K562 (cell line): ENCODE measurements around the gene TACSTD2. TPM values are rescaled to one million over a fixed set of nuclear protein-coding genes. Genes with fewer than 3 reads are reported as not detected.
A peak's percentile ranks its signal among the peaks of the same experiment; 100 is the strongest.

Source experiments
- CEBPB ChIP-seq: fragments of 450-650 bp; IDR thresholded peaks from 2 replicates; pipeline ENCODE4 v1.6.1; 2016; ENCODE audit warnings: missing genetic modification characterization, missing compliant biosample characterization
- HOXB6 ChIP-seq: fragments of 250-450 bp; sonication (Bioruptor Pico); IDR thresholded peaks from 2 replicates; pipeline ENCODE4 v1.5.1; 2022; ENCODE audit warnings: mild to moderate bottlenecking, borderline replicate concordance
- RB1 ChIP-seq: fragments of 450-650 bp; IDR thresholded peaks from 2 replicates; pipeline ENCODE4 v1.6.1; 2017; ENCODE audit warnings: low read depth, mild to moderate bottlenecking
- ZC3H4 ChIP-seq: sonication (generic); formaldehyde crosslinking; IDR thresholded peaks from 2 replicates; pipeline ENCODE4 v1.9.0; 2021; ENCODE audit warnings: missing genetic modification reagents, borderline replicate concordance
- polyA plus RNA-seq, 8 experiments: library from polyadenylated mRNA; depleted of rRNA in 4 of 8; stranded (reverse) in 5 of 8; unstranded in 3 of 8; fragments of >200 nt; fragmentation: Nextera tagmentation in 2 of 8; fragmentation: Illumina TruSeq in 1 of 8; extraction: Ambion mirVana in 2 of 8; extraction: Trizol in 1 of 8; gene quantifications; 2 replicates each; pipeline versions ENCODE4 v1.2.1 to v1.2.3, GENCODE V29; 2011 to 2014; ENCODE audit warnings: inconsistent platforms in 1 of 8, missing spikeins in 1 of 8
- total RNA-seq, 7 experiments: library from RNA; depleted of rRNA in 6 of 7; stranded (reverse); fragments of >200 nt in 6 of 7; fragmentation: Illumina TruSeq in 2 of 7; extraction: Trizol in 2 of 7; gene quantifications; 2 replicates each; pipeline versions ENCODE4 v1.2.1 to v1.2.3, GENCODE V29; 2011 to 2021; ENCODE audit warnings: low replicate concordance in 1 of 7
- TF ChIP-seq, protein P1 (sequence below): fragments of 450-650 bp; IDR thresholded peaks from 2 replicates; pipeline ENCODE4 v1.6.1; 2016; ENCODE audit warnings: mild to moderate bottlenecking, moderate library complexity
- TF ChIP-seq, protein P2 (sequence below): fragments of 250-450 bp; sonication (Bioruptor Pico); IDR thresholded peaks from 2 replicates; pipeline ENCODE4 v1.8.0; 2021; ENCODE audit warnings: moderate library complexity, mild to moderate bottlenecking, inconsistent platforms

TACSTD2 gene
- total and polyA plus RNA-seq, 9 of the 15 experiments (the other 6 are each of a cell fraction or from before 2014, with no cell fraction given): 0.04 to 0.31 TPM; not detected in 7

DNA sequence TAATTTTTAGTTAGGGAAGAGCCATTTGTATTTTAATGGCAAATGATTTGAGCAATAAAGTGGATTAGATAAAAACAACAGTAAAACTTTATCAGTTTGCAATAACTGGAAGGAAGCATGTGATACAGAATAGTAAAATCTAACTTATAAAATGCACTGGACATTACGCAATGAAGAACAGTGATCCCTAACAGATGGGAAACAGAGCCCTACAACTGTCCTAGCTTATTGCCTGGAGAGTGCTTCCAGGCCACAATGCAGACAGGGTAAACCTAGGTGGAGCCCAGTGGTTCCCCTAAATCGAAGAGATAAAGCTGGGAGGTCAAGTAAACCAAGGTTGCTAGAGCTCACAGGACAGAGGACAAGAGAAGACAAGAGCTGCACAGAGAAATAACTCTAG, 37.5 kb downstream of the TACSTD2 start (continued):
- TF ChIP-seq, protein P1, sequence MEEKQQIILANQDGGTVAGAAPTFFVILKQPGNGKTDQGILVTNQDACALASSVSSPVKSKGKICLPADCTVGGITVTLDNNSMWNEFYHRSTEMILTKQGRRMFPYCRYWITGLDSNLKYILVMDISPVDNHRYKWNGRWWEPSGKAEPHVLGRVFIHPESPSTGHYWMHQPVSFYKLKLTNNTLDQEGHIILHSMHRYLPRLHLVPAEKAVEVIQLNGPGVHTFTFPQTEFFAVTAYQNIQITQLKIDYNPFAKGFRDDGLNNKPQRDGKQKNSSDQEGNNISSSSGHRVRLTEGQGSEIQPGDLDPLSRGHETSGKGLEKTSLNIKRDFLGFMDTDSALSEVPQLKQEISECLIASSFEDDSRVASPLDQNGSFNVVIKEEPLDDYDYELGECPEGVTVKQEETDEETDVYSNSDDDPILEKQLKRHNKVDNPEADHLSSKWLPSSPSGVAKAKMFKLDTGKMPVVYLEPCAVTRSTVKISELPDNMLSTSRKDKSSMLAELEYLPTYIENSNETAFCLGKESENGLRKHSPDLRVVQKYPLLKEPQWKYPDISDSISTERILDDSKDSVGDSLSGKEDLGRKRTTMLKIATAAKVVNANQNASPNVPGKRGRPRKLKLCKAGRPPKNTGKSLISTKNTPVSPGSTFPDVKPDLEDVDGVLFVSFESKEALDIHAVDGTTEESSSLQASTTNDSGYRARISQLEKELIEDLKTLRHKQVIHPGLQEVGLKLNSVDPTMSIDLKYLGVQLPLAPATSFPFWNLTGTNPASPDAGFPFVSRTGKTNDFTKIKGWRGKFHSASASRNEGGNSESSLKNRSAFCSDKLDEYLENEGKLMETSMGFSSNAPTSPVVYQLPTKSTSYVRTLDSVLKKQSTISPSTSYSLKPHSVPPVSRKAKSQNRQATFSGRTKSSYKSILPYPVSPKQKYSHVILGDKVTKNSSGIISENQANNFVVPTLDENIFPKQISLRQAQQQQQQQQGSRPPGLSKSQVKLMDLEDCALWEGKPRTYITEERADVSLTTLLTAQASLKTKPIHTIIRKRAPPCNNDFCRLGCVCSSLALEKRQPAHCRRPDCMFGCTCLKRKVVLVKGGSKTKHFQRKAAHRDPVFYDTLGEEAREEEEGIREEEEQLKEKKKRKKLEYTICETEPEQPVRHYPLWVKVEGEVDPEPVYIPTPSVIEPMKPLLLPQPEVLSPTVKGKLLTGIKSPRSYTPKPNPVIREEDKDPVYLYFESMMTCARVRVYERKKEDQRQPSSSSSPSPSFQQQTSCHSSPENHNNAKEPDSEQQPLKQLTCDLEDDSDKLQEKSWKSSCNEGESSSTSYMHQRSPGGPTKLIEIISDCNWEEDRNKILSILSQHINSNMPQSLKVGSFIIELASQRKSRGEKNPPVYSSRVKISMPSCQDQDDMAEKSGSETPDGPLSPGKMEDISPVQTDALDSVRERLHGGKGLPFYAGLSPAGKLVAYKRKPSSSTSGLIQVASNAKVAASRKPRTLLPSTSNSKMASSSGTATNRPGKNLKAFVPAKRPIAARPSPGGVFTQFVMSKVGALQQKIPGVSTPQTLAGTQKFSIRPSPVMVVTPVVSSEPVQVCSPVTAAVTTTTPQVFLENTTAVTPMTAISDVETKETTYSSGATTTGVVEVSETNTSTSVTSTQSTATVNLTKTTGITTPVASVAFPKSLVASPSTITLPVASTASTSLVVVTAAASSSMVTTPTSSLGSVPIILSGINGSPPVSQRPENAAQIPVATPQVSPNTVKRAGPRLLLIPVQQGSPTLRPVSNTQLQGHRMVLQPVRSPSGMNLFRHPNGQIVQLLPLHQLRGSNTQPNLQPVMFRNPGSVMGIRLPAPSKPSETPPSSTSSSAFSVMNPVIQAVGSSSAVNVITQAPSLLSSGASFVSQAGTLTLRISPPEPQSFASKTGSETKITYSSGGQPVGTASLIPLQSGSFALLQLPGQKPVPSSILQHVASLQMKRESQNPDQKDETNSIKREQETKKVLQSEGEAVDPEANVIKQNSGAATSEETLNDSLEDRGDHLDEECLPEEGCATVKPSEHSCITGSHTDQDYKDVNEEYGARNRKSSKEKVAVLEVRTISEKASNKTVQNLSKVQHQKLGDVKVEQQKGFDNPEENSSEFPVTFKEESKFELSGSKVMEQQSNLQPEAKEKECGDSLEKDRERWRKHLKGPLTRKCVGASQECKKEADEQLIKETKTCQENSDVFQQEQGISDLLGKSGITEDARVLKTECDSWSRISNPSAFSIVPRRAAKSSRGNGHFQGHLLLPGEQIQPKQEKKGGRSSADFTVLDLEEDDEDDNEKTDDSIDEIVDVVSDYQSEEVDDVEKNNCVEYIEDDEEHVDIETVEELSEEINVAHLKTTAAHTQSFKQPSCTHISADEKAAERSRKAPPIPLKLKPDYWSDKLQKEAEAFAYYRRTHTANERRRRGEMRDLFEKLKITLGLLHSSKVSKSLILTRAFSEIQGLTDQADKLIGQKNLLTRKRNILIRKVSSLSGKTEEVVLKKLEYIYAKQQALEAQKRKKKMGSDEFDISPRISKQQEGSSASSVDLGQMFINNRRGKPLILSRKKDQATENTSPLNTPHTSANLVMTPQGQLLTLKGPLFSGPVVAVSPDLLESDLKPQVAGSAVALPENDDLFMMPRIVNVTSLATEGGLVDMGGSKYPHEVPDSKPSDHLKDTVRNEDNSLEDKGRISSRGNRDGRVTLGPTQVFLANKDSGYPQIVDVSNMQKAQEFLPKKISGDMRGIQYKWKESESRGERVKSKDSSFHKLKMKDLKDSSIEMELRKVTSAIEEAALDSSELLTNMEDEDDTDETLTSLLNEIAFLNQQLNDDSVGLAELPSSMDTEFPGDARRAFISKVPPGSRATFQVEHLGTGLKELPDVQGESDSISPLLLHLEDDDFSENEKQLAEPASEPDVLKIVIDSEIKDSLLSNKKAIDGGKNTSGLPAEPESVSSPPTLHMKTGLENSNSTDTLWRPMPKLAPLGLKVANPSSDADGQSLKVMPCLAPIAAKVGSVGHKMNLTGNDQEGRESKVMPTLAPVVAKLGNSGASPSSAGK: no peak
- peak; percentile 91 for TF ChIP-seq CEBPB
- TF ChIP-seq, protein P2, sequence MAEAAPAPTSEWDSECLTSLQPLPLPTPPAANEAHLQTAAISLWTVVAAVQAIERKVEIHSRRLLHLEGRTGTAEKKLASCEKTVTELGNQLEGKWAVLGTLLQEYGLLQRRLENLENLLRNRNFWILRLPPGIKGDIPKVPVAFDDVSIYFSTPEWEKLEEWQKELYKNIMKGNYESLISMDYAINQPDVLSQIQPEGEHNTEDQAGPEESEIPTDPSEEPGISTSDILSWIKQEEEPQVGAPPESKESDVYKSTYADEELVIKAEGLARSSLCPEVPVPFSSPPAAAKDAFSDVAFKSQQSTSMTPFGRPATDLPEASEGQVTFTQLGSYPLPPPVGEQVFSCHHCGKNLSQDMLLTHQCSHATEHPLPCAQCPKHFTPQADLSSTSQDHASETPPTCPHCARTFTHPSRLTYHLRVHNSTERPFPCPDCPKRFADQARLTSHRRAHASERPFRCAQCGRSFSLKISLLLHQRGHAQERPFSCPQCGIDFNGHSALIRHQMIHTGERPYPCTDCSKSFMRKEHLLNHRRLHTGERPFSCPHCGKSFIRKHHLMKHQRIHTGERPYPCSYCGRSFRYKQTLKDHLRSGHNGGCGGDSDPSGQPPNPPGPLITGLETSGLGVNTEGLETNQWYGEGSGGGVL (CRISPR knock-in tag): no peak
- TF ChIP-seq ZC3H4 (CRISPR knock-in tag): no peak
- TF ChIP-seq HOXB6 (CRISPR knock-in tag): no peak
- TF ChIP-seq RB1: no peak
